DMS53 treated with DMSO at 0.1 percent for 48 hours (cell line): ENCODE measurements around the gene PLTP.
A peak's percentile ranks its signal among the peaks of the same experiment; 100 is the strongest.
"Not testable (repeated sequence)": the region's sequence is repeated elsewhere in the genome, so short reads cannot be mapped to it uniquely, and the experiment has no call there.

Experiments used
- DNase-seq: peaks from one replicate; lab custom pipeline; 2025; ENCODE audit not compliant: unreplicated experiment; lab: John Stamatoyannopoulos, UW

Gene PLTP, protein sequence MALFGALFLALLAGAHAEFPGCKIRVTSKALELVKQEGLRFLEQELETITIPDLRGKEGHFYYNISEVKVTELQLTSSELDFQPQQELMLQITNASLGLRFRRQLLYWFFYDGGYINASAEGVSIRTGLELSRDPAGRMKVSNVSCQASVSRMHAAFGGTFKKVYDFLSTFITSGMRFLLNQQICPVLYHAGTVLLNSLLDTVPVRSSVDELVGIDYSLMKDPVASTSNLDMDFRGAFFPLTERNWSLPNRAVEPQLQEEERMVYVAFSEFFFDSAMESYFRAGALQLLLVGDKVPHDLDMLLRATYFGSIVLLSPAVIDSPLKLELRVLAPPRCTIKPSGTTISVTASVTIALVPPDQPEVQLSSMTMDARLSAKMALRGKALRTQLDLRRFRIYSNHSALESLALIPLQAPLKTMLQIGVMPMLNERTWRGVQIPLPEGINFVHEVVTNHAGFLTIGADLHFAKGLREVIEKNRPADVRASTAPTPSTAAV

DNA sequence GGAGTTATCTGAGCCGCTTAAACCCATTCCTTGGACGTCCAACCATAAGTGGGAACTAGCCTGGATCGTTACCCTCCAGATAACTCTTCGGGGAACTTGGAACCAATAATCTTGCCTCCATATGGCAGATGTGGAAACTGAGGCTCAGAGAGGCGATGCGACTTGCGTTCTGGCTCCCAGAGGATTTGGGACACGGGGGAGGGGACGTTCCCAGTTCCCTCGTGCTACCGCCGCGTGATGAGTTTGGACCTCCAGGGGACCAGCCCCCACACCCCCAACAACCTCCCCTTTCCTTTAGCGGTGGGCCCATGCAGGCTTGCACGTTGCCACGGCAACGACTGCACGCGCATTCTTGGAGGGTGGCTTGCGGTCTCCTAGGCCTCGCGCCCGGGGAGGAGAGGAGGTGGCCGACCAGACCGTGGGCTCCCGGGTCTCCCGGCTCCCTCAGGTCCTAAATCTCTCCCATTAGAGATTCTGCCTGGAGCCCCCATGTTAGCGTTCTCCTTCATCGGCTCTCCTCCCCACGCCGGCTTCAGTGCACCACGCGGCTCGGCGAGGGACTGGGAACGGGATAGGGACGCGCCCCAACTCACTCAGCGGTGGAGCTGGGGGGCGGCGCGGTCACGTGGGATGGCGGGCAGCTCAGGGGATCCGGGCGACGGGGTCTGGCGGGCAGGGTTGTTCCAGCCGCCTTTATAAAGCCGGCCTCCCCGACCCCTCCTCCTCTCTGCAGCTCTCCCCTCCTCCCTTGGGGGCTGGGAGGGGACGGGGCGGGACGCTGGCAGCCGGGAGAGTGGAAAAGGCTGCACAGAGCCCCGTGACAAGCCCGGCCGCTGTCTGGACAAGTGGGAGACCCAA is at the start of gene PLTP:
Gene PLTP, minus strand, starts transcription at position 670 of the 858 bp plus-strand sequence. CDS start 703 bp downstream, outside the sequence.
- DNase-seq, result no peak

DNA sequence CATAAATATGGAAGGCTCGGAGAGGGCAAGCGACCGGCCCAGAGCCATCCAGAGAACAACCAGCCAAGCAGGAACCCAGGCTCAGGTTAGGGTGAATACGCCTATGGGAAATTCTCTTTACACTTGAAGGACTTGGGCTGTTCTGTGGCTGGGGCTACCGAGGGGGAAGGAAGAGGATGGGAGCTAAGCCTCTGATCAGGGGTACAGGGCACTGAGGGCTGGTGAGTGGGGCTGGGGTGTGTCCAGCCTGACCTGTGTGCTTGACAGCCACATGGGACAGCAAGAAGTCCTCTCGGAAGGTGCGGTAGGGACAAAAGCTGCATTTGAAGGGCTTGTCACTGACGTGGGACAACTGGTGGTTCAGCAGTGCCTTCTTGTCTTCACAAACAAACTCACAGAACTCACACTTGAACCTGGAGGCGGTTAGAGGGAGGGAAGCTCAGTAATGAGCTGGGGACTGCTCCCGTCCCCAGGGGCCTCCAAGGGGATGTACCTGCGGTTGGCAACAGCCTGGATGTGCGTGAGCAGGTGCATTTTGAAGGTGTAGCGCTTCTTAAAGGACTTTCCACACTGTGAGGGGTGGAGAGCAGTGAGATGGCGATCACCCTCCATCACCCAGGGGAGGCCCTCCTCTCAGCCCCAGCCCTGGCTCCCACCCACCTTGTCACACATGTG is 48.1 kb upstream of the PLTP start:
- no peak for DNase-seq

DNA sequence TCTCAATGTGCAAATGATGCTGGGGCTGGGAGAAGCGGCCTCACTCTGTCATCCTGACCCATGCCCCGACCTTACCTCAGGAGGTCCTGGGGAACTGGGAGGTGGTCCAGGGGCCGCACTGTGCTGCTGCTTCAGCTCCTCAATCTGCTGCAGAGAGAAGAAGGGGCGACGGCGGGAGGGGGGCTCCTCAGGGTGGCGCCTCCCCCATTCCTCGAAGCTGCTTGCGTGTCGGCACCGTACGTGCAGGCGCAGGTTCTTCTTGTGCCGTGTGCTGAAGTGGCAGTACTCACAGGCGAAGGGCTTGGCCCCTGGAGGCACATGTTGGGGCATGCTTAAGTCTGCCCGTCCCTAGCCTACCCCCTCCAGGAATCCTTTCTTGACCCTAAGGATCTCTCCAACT is 47.2 kb upstream of the PLTP start:
- no peak for DNase-seq

DNA sequence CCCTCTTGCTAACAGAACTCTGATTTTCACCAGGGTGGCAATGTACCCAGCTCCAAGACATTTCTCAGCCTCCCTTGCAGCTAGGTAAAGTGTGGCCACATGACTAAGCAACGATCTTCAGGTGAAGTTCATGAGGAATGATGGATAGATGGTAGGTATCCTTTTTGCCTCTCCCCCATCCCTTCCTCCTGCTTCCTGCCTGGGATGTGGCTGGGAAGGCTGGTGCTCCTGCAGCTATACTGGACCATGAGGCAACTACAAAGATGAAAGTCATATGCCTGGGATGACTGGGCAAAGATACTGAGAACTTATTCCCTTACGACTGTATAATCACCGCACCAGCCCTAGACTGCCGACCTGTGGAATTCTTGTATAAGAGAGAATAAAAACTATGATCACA is 46.6 kb upstream of the PLTP start:
- no peak for DNase-seq

DNA sequence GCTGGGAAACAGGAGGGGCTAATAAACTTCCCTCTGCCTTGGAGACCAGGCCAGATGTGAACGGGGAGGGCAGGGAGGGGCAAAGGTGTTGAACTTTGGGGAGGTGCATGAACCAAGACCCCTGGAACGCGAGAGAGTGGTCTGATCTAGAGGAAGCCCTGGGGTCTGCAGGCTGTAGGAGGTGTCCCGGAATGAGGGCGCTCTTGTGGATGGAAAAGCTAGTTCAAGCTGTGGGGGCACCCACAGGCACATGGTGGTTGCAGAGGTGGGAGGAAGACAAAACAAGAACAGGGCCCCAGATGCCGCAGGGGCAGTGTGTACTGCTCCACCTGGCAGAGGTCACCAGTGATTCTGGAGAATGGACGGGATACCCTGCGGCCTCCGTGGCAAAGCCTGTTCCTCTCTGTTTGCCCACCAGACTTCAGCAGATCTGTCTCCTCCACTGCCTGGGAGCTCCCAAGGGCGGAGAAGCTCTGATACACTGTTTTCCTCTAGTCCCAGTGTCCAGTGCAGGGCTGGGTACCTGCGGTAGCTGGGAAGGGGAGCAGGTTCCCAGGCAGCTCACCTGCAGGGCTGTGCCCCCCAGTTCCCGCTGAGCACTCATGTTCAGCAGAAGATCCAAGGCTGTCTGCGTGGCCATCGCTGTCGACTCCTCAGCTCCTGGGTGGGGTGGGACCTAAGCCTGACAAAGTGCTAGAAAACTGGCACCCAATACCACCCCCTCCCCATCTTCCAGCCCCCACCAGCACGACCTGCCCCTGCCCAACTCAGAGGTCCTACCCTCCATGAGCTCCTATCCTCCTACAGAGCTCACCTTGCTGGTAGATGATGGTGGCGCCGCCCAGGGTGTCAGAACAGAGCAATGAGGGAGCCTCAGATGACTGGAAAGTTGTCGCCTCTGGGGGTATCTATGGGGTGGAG is 45.3 kb upstream of the PLTP start:
- no peak for DNase-seq

DNA sequence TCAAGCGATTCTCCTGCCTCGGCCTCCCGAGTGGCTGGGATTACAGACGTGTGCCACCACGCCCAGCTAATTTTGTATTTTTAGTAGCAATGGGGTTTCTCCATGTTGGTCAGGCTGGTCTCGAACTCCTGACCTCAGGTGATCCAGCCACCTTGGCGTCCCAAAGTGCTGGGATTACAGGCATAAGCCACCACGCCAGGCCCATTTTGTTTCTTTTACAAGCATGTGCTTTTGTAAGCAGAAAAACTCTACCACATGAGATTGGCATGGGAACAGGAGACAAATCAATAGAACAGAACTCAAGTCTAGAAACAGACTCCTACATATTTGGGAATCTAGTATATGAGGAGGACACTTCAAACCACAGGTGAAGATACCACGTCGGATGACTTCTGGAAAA is 44.4 kb upstream of the PLTP start:
- DNase-seq, result not testable (repeated sequence)

DNA sequence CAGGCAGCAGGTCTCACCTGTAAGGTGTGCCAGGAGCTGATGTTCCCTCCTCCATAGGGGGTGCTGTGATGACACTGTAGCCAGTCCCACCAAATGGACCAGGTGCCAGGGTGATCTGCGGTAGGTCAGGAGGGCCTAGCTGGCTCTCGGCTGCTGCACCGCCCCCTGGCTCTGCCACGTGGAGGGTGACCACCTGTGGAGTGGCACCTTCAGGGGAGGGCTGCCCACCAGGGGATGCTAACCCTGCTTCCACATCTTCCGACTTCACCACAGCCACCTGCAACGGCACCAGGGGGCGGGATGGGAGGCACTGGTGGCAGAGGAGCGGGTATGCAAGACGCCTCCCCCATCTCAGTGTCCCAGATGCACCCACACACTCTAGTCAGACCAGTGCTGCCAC is 41.7 kb upstream of the PLTP start:
- DNase-seq, result no peak

DNA sequence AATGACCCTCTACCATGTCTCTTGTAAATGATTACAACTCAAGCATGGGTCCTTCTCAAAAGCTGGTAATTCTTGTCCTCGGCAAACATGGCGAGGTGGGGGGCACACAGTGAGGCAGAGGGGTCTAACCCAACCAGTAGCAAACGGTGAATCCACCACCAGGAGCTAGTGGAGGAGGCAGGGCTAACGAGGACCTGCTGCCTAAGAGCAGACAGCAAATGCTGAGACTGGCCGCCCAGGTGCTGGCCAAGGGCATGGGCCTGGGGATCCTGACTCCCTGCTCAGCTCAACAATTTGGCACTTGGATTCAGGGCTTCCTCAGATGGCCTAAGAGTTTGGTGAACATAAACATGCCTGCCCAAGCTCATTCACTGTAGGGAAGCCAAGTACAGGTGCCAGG is 40.9 kb upstream of the PLTP start:
- DNase-seq, result no peak

DNA sequence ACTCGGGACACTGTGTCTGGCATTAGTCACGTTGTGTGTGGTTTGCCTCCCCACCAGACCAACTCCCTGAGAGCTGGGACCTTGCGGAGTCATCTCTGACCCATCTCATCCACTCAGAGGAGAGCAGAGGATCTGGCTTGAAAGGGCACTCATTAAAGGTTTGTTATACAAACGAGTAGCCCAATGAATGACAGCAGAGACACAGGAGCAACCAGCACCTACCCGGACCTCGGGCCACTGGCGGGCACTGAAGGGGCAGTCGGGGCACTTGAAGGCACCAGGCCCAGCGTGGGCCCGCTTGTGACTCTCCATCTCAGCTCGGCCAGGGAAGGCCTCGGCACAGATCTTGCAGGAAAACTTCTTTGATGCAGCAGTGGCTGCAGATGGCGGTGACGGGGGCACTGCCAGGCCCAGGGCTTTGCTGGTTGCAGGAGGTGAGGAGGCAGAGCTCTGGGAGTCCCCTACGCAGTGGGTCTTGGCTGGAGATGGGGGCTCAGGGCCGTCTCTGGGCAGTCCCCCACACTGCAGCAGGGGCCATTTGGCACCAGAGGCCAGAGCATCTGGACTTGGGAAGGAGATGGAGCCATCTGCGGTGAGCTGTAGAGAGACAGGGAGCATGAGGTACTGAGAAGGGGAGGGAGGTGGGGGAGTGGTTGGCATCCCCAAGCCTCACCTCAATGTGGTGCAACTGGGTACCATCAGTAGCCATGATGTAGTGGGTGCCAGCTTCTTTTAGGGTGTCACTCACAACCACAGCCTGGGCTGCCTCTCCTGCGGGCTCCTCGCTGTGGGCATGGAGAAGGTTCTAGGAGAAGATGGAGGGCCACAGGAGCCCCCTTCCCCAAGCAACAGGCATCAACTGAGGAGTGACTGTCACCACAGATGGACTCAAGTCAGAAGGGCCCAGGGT is 40.2 kb upstream of the PLTP start:
- no peak for DNase-seq

DNA sequence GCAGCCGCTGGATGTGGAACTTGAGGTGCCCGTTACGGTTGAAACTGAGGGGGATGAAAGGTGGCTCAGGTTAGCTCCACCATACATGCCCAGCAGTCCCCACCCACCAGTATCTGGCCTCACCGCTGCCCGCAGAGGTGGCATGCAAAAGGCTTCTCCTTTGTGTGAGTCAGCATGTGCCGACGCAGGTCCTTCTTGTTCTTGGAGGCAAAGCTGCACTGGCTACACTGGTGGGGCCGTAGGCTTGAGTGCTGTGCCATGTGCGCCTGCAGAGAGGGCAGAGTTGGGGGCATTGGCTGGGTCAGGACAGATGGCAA is 38.3 kb upstream of the PLTP start:
- DNase-seq, result no peak

DNA sequence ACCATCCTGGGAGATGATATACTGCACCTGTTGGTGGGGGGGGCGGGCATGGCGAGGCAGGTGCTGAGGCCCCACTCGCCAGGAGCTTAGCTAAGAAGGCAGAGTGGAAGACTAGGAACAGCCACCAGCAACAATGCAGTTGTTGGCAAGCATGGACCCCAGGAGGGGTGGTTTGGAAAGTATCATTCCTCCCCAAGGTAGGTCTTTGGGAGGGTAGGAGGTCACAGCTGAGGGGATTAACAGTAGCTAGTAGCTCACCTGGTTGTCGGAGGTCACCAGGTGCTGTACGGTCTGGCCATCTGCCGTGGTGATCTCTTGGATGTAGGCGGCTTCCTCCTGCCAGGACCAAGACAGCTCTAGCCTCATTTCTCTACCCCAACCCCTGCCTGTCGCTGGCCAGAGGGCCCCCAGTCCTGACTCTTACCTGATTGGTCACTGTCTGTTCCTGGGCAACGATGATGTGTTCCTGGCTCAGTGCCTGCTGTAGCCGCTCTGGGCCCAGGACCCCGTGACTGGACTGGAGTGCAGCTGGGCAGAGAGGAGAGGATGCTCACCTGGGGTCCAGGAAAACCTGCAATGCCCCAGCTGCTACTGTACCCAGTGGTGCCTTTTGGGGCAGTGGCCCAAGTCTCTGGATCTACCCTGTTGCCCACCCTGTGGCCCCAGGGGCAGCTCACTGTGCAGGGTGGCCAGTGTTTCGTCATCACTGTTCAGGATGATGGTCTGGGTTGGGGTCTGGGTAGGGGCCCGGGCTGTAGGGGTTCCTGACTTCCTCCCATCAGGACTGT is 37.8 kb upstream of the PLTP start:
- peak; percentile 32 for DNase-seq

DNA sequence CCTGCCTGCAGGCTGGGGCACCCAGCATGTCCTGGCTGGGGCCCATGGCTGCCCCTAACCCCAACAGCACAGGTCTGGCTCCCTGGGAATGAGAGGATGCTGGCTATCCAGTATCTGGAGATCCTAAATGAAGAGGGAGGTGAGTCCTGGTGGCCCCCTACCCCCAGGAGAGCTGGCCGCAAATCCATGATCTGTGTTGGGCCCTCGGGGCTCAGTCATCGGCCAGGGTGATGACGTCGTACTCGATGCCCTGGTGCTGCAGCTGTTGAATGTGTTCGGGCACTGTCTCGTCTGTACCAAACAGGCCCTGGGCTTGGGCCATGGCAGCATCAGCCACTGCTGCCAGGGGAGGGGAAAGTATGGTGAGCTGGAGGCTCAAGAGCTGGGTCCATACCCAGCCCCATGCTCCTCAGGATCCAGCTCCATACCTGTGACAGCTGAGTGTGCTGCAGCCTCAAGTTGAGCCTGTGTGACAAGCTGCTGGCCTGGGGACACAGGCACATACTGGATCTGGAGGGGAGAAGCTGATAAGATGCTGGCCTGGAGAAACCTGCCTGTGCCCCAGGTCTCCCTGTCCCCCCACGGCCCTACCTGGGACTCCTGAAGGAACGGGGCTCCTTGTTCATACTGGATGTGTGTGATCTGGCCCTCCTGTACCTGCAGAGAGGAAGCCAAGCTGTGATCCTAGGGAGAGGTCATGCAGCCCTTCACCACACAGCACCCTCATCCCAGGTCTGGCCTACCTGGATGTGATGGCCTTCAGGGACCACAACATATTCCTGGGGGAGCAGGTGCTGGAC is 37.0 kb upstream of the PLTP start:
- DNase-seq, result no peak

DNA sequence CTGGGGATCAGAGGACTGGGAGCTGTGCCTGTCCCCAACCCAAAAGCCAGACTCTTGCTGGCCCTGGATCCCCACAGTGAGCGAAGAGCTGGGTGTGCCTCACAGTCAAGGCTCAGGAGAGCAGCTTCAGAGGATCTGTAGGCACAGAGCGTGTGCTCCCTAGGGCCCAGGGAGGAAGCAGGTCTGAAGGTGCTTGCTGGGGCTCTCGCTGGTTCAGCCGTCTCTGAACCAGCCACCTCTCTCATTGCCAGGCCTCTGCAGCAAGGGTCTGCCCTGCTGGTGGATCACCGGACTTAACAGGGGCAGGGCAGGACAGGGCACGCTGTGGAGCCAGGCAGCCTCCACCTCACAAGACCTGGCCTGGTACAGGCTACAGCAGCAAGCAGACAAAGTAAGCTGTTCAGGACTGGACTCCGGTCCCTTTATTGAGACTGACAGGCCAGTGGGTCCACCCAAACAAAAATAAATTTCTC is 36.3 kb upstream of the PLTP start:
- DNase-seq, result no peak

DNA sequence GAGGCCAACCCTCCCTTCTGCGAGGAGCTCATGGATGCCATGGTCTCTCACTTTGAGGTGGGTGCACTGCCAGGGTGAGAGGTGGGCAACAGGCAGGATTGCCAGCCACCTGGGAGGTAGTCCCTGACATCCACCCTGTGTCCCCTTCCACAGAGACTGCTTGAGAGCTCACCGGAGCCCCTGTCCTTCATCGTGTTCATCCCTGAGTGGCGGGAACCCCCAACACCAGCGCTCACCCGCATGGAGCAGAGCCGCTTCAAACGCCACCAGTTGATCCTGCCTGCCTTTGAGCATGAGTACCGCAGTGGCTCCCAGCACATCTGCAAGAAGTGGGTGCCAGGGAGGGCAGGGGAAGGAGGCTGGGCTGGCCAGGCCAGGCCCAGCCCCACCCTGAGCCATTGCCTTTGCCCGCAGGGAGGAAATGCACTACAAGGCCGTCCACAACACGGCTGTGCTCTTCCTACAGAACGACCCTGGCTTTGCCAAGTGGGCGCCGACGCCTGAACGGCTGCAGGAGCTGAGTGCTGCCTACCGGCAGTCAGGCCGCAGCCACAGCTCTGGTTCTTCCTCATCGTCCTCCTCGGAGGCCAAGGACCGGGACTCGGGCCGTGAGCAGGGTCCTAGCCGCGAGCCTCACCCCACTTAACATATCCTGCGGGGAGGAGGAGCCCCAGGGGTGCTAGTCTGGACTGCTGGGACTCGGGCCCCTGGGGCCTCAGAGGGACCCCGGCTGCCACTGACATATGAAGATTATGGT is 35.3 kb upstream of the PLTP start:
- no peak for DNase-seq

DNA sequence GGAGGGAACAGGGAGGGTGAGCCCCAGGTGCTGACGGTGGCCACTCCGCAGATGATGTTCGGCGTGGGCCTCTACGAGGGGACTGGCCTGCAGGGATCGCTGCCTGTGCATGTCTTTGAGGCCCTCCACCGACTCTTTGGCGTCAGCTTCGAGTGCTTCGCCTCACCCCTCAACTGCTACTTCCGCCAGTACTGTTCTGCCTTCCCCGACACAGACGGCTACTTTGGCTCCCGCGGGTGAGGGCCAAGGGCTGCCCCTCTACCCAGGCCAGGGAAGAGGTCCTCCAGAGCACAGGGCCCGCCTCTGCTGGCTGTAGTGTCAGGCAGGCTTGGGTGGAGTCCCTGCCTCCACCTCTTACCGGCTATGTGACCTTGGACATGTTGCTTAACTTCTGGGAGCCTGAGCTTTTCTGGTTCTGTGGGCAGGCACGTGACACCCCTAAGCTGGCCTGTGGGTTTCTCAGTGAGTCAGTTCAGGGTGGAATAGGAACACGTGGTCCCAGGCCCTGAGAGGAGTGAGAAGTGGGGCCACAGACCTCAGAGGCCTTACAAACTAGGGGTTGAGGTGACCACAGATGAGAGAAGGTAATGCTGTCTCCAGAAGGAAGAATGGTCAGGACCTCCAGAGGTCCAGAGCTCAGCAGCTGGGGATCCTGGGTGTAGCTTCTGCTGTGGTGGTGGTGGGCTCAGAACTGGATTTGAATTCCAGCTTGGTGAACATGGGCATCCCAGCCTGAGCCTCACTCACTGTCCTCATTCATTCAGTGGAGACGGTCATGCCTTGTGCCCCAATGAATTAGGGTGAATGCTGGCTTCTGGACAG is 34.4 kb upstream of the PLTP start:
- no peak for DNase-seq

DNA sequence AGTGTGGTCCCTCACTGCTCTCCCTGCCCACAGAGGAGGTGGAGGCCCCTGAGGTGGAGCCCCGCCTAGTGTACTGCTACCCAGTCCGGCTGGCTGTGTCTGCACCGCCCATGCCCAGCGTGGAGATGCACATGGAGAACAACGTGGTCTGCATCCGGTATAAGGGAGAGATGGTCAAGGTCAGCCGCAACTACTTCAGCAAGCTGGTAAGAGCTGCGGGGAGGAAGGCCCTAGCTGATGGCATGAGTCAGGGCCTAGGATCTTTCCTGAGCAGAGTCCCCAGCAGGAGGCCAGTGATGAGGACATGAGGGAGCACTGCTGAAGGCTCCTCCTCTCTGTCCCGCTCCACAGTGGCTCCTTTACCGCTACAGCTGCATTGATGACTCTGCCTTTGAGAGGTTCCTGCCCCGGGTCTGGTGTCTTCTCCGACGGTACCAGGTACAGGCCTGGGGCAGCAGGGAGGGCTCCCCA is 33.8 kb upstream of the PLTP start:
- no peak for DNase-seq
